Parathyroid adenoma (tissue), 2 donors: ENCODE results near the gene MCM9.
"Not testable (repeated sequence)": the region's sequence is repeated elsewhere in the genome, so short reads cannot be mapped to it uniquely, and the experiment has no call there.

Source experiments
- H2AFZ ChIP-seq: fragments of 300-600 bp; sonication (generic); one replicate; pipeline ENCODE4 v1.7.0; 2017; ENCODE audit warnings: antibody characterized with exemption, mild to moderate bottlenecking
- H3K27ac ChIP-seq: fragments of 300-600 bp; sonication (generic); one replicate; pipeline ENCODE4 v1.7.0; 2017
- H3K27me3 ChIP-seq: fragments of 300-600 bp; sonication (generic); one replicate; pipeline ENCODE4 v1.7.0; 2017; ENCODE audit warnings: low read length; ENCODE audit not compliant: control insufficient read depth, insufficient read depth
- H3K36me3 ChIP-seq: fragments of 300-600 bp; sonication (generic); one replicate; pipeline ENCODE4 v1.7.0; 2017; ENCODE audit warnings: low read length; ENCODE audit not compliant: control insufficient read depth, insufficient read depth
- H3K4me1 ChIP-seq: fragments of 300-600 bp; sonication (generic); one replicate; pipeline ENCODE4 v1.7.0; 2017; ENCODE audit warnings: control low read depth
- H3K4me2 ChIP-seq: fragments of 300-600 bp; sonication (generic); one replicate; pipeline ENCODE4 v1.7.0; 2017; ENCODE audit warnings: low read length
- H3K4me3 ChIP-seq: fragments of 300-600 bp; sonication (generic); one replicate; pipeline ENCODE4 v1.7.0; 2017; ENCODE audit warnings: low read depth, low read length
- H3K79me2 ChIP-seq: fragments of 300-600 bp; sonication (generic); one replicate; pipeline ENCODE4 v1.7.0; 2017; ENCODE audit warnings: control low read depth
- H3K9ac ChIP-seq: fragments of 300-600 bp; sonication (generic); one replicate; pipeline ENCODE4 v1.7.0; 2017; ENCODE audit warnings: mild to moderate bottlenecking
- H3K9me3 ChIP-seq: fragments of 300-600 bp; sonication (generic); one replicate; pipeline ENCODE4 v1.7.0; 2017; ENCODE audit warnings: low read length; ENCODE audit not compliant: control insufficient read depth
- CTCF ChIP-seq: fragments of 300-600 bp; sonication (generic); IDR thresholded peaks from one replicate; pipeline ENCODE4 v1.7.0; 2017; ENCODE audit warnings: antibody characterized with exemption, mild to moderate bottlenecking
- donor health status: primary hyperparathyroidism.

Gene MCM9

GRCh38 chr6:118768904-118769325, 166.0 kb downstream of the MCM9 start:
- no peak for TF ChIP-seq CTCF
- Histone ChIP-seq H3K79me2 (no peaks in the 10 kb centered on the region), H3K4me1 (peaks cover 20% of the 10 kb centered on the region), H3K27me3 (no peaks in the 10 kb centered on the region), H3K27ac (no peak overlapping the region), H3K36me3 (no peaks in the 10 kb centered on the region), H3K4me3 (no peak overlapping the region), H3K9me3 (no peaks in the 10 kb centered on the region), H3K4me2 (no peak overlapping the region), H3K9ac (no peak overlapping the region), H2AFZ (peak overlapping the region; percentile 76)

GRCh38 chr6:118768441-118768840, 166.5 kb downstream of the MCM9 start:
- TF ChIP-seq CTCF, result no peak
- Histone ChIP-seq H3K9ac (no peak overlapping the region), H3K4me1 (peaks cover 20% of the 10 kb centered on the region), H3K79me2 (no peaks in the 10 kb centered on the region), H3K4me2 (no peak overlapping the region), H3K9me3 (no peaks in the 10 kb centered on the region), H3K4me3 (no peak overlapping the region), H3K27me3 (no peaks in the 10 kb centered on the region), H3K36me3 (no peaks in the 10 kb centered on the region), H2AFZ (peak overlapping the region; percentile 76), H3K27ac (peak overlapping the region; percentile 13)

GRCh38 chr6:118765316-118765715, 169.6 kb downstream of the MCM9 start:
- H3K79me2 ChIP-seq, H3K36me3 ChIP-seq, H3K27ac ChIP-seq, H2AFZ ChIP-seq, H3K4me2 ChIP-seq, H3K27me3 ChIP-seq, H3K4me3 ChIP-seq, H3K9me3 ChIP-seq, H3K9ac ChIP-seq: not testable (repeated sequence)
- H3K4me1 ChIP-seq, result peaks cover 20% of the 10 kb centered on the region

GRCh38 chr6:118764766-118765165, 170.2 kb downstream of the MCM9 start:
- no peak overlapping the region for H3K9ac ChIP-seq
- H3K27me3 ChIP-seq, result no peaks in the 10 kb centered on the region
- peaks cover 17% of the 10 kb centered on the region for H3K4me1 ChIP-seq
- no peak for TF ChIP-seq CTCF
- H3K4me3 ChIP-seq, result no peak overlapping the region
- H3K9me3 ChIP-seq, result no peaks in the 10 kb centered on the region
- H3K36me3 ChIP-seq, result no peaks in the 10 kb centered on the region
- H2AFZ ChIP-seq, result no peak overlapping the region
- no peak overlapping the region for H3K27ac ChIP-seq
- H3K79me2 ChIP-seq, result no peaks in the 10 kb centered on the region
- H3K4me2 ChIP-seq, result no peak overlapping the region
